Upper lobe of left lung (tissue), 6 donors: Measurements from ENCODE around the gene TMEM41A. TPM values are rescaled to one million over a fixed set of nuclear protein-coding genes. Genes with fewer than 3 reads are reported as not detected.
"Not testable (repeated sequence)": the region's sequence is repeated elsewhere in the genome, so short reads cannot be mapped to it uniquely, and the experiment has no call there.

Experiments
- ATAC-seq, 2 donors: fragments of 200-7000 bp; cut with Tn5 transposase; one replicate each; pipeline ENCODE4 v1.9.1; 2022; ENCODE audit warnings: mild to moderate bottlenecking in 2 of 2, moderate library complexity in 2 of 2; ENCODE audit not compliant: low FRiP score in 2 of 2
- DNase-seq, 2 donors: peaks; one replicate each; pipeline ENCODE4 v3.0.0-alpha.2; 2019 to 2020
- H3K27ac ChIP-seq, 4 donors: fragments of 200-600 bp; sonication (generic); one replicate each; pipeline ENCODE4 v1.5.1; 2016 to 2019
- H3K27me3 ChIP-seq, 4 donors: fragments of 200-600 bp; sonication (generic); one replicate each; pipeline ENCODE4 v1.5.1; 2017 to 2019
- H3K36me3 ChIP-seq, 4 donors: fragments of 200-600 bp; sonication (generic); one replicate each; pipeline ENCODE4 v1.5.1; 2016 to 2019
- H3K4me1 ChIP-seq, 4 donors: fragments of 200-600 bp; sonication (generic); one replicate each; pipeline ENCODE4 v1.5.1; 2018 to 2019
- H3K4me3 ChIP-seq, 4 donors: fragments of 200-600 bp; sonication (generic); one replicate each; pipeline ENCODE4 v1.5.1; 2017 to 2019; ENCODE audit warnings: mild to moderate bottlenecking in 2 of 4, moderate library complexity in 1 of 4
- H3K9me3 ChIP-seq, 4 donors: fragments of 200-600 bp; sonication (generic); one replicate each; pipeline ENCODE4 v1.5.1; 2018 to 2019
- EP300 ChIP-seq, 4 donors: sonication (generic); formaldehyde crosslinking; IDR thresholded peaks; one replicate each; pipeline ENCODE4 v1.5.1; 2017; ENCODE audit warnings: antibody characterized with exemption in 4 of 4, control low read depth in 2 of 4
- POLR2A ChIP-seq, 4 donors: fragments of 450-650 bp; IDR thresholded peaks; one replicate each; pipeline ENCODE4 v1.5.1; 2016 to 2017; ENCODE audit warnings: antibody characterized with exemption in 4 of 4, mild to moderate bottlenecking in 2 of 4
- POLR2AphosphoS5 ChIP-seq, 2 donors: sonication (generic); formaldehyde crosslinking; IDR thresholded peaks; one replicate each; pipeline ENCODE4 v1.5.1; 2017; ENCODE audit warnings: antibody characterized with exemption in 2 of 2
- WGBS, 2 donors: methylation state at CpG; one replicate each; pipeline ENCODE4 v1.1.5; 2017 to 2018; 5-methylcytosine and 5-hydroxymethylcytosine counted together
- total RNA-seq, 6 donors: library from RNA; depleted of rRNA in 4 of 6; stranded (reverse); fragments of >200 nt in 4 of 6; gene quantifications; one replicate each; pipeline versions ENCODE4 v1.1.0 to v1.2.1, GENCODE V29; 2016 to 2021
- TF ChIP-seq, protein P1 (sequence below), 6 experiments: fragments of 450-650 bp in 4 of 6; fragments of 200-600 bp in 2 of 6; sonication (generic) in 2 of 6; IDR thresholded peaks; one replicate each; pipeline ENCODE4 v1.5.1; 2016 to 2019; ENCODE audit warnings: antibody characterized with exemption in 6 of 6
- donor health status: DM: no; HTN: no; CAD: no; lungs with moderate emphysema.
- donor health status: DM: no; HTN: yes; CAD: no; lungs with severe emphysema.

Gene TMEM41A
- total RNA-seq, 6 donors from 2014 or later, result 14.8 to 38.5 (median 24.5) TPM

DNA sequence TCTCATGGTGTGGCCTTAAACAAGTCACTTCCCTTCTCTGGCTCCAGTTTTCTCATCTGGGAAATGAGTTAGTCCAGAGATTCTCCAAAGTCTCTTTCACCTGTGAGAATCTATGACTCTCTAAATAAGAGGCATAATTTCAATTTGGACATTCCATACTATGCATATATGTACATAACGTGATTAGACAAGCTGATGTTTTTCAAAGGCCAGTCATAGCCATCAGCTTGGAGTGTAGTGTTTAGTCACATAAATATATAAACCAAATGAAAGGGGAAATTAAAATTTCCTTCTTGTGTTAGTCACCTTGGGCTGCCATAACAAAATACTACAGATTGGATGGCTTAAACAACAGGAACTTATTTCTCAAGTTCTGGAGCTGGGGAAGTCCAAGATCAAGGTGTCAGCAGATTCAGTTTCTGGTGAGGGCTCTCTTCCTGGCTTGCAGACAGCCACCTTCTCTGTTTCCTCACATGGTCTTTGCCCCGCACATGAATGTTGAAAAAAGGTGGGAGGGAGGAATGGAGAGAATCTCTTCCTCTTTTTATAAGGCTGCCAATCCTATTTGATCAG, 19.4 kb downstream of the TMEM41A start:
- Histone ChIP-seq H3K4me3 (no peak overlapping the region), H3K27ac (no peak overlapping the region), H3K36me3 (peaks cover 0 to 54% (median 15%) of the 10 kb centered on the region in 4 donors), H3K4me1 (no peaks in the 10 kb centered on the region), H3K9me3 (no peaks in the 10 kb centered on the region), H3K27me3 (no peaks in the 10 kb centered on the region)
- TF ChIP-seq EP300 (IDR thresholded peaks at IDR 0.05) (no peak), POLR2A (IDR thresholded peaks at IDR 0.05) (no peak), POLR2AphosphoS5 (IDR thresholded peaks at IDR 0.05) (no peak)
- TF ChIP-seq, protein P1, sequence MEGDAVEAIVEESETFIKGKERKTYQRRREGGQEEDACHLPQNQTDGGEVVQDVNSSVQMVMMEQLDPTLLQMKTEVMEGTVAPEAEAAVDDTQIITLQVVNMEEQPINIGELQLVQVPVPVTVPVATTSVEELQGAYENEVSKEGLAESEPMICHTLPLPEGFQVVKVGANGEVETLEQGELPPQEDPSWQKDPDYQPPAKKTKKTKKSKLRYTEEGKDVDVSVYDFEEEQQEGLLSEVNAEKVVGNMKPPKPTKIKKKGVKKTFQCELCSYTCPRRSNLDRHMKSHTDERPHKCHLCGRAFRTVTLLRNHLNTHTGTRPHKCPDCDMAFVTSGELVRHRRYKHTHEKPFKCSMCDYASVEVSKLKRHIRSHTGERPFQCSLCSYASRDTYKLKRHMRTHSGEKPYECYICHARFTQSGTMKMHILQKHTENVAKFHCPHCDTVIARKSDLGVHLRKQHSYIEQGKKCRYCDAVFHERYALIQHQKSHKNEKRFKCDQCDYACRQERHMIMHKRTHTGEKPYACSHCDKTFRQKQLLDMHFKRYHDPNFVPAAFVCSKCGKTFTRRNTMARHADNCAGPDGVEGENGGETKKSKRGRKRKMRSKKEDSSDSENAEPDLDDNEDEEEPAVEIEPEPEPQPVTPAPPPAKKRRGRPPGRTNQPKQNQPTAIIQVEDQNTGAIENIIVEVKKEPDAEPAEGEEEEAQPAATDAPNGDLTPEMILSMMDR (IDR thresholded peaks at IDR 0.05), result no peak
- ATAC-seq (no peak), DNase-seq (no peak)
- WGBS, 2 donors, result 80 to 82% methylated on average over 2 of the region's 2 CpGs

DNA sequence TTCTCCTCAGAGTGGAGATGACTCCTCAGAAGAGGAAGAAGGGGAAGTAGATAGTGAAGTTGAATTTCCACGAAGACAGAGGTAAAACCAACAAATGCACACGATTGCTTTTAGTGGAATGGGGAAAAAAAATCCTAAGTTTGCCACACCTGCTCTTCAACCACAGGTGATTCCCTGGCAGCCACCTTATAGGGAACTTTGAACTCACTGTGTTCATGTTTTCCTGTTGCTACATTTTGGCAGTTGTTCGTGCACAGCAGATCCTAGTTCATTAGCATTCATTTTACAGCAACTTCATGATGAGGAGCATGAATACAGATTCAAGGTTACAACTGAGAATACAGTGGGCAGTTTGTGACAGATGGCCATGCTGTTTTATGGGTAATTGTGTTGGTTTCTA, 21.5 kb downstream of the TMEM41A start:
- Histone ChIP-seq H3K4me3 (no peak overlapping the region), H3K36me3 (peaks cover 5 to 65% (median 24%) of the 10 kb centered on the region in 4 donors), H3K4me1 (no peaks in the 10 kb centered on the region), H3K27ac (no peak overlapping the region), H3K9me3 (no peaks in the 10 kb centered on the region), H3K27me3 (no peaks in the 10 kb centered on the region)
- ATAC-seq, result no peak
- no peak for TF ChIP-seq POLR2AphosphoS5 (IDR thresholded peaks at IDR 0.05)
- TF ChIP-seq, protein P1 (IDR thresholded peaks at IDR 0.05), result no peak
- no peak for DNase-seq
- 78 to 82% methylated on average over 3 of the region's 3 CpGs for WGBS, 2 donors

DNA sequence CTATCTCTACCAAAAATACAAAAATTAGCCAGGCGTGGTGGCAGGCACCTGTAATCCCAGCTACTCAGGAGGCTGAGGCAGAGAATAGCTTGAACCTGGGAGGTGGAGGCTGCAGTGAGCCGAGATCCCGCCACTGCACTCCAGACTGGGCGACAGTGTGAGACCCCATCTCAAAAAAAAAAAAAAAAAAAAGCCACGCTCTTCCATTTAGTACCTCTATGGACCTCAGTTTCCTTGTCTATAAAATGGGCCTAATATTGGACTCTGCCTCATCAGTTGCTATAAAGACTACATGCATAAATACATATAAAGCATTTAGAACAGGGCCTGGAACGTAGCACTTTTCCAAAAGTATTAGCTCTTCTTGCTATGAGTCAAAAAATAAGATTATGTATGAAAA, 23.9 kb downstream of the TMEM41A start:
- H3K9me3 ChIP-seq, H3K4me3 ChIP-seq, H3K4me1 ChIP-seq, ATAC-seq, DNase-seq, H3K27me3 ChIP-seq, H3K27ac ChIP-seq: not testable (repeated sequence)
- WGBS, 2 donors, result 96 to 98% methylated on average over 6 of the region's 6 CpGs
- peaks cover 5 to 42% (median 15%) of the 10 kb centered on the region in 4 donors for H3K36me3 ChIP-seq

DNA sequence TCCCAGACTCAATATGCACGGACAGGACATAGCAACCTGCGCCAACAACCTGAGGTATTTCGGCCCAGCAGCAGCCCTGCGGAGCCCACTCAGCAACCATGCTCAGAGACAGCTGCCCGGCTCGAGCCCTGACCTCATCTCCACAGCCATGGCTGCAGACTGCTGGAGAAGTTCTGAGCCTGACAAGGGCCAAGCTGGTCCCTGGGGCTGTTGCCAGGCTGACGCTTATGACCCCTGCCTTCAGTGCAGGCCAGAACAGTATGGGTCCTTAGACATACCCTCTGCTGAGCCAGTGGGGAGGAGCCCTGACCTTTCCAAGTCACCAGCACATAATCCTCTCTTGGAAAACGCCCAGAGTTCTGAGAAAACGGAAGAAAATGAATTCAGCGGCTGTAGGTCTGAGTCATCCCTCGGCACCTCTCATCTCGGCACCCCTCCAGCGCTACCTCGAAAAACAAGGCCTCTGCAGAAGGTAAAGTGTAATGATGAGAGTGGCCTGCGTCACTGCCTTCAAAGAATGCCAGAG, 25.5 kb downstream of the TMEM41A start:
- no peak overlapping the region for H3K4me3 ChIP-seq
- ATAC-seq (no peak), DNase-seq (peak in 1 of 2 donors; percentile 42)
- WGBS, 2 donors, result 87 to 93% methylated on average over 11 of the region's 15 CpGs
- no peaks in the 10 kb centered on the region for H3K4me1 ChIP-seq
- no peak overlapping the region for H3K27ac ChIP-seq
- peaks cover 5 to 39% (median 14%) of the 10 kb centered on the region in 4 donors for H3K36me3 ChIP-seq
- no peaks in the 10 kb centered on the region for H3K9me3 ChIP-seq
- no peak for TF ChIP-seq EP300 (IDR thresholded peaks at IDR 0.05)
- TF ChIP-seq POLR2A (IDR thresholded peaks at IDR 0.05), result no peak
- H3K27me3 ChIP-seq, result no peaks in the 10 kb centered on the region

DNA sequence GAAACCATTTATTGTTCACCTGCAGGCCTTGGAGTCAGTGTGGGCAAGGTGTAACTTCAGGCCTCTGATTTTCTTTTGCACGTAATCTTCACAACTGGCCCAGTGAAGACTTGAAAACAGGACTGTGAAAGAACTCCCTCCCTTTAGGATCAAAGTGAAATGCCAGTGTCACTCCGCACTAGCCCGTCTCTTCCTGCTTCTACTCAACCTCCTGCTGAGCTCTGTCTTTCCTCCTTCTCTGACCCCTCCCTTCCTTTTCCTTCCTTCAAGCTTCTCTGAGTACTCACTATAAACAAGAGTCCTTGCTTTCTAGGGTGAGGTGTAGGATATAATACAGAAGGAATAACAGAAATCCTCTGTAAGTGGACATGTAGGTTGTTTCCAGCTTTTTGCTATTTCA, 28.5 kb downstream of the TMEM41A start:
- H3K9me3 ChIP-seq, result no peaks in the 10 kb centered on the region
- DNase-seq, result no peak
- H3K4me3 ChIP-seq, result no peak overlapping the region
- WGBS, 2 donors, result 72 to 75% methylated on average over 3 of the region's 3 CpGs
- peaks cover 9 to 57% (median 33%) of the 10 kb centered on the region in 4 donors for H3K36me3 ChIP-seq
- no peaks in the 10 kb centered on the region for H3K27me3 ChIP-seq
- ATAC-seq, result no peak
- TF ChIP-seq, protein P1 (IDR thresholded peaks at IDR 0.05), result no peak
- no peak for TF ChIP-seq POLR2AphosphoS5 (IDR thresholded peaks at IDR 0.05)
- TF ChIP-seq POLR2A (IDR thresholded peaks at IDR 0.05), result no peak
- TF ChIP-seq EP300 (IDR thresholded peaks at IDR 0.05), result no peak
- no peaks in the 10 kb centered on the region for H3K4me1 ChIP-seq
- H3K27ac ChIP-seq, result no peak overlapping the region

DNA sequence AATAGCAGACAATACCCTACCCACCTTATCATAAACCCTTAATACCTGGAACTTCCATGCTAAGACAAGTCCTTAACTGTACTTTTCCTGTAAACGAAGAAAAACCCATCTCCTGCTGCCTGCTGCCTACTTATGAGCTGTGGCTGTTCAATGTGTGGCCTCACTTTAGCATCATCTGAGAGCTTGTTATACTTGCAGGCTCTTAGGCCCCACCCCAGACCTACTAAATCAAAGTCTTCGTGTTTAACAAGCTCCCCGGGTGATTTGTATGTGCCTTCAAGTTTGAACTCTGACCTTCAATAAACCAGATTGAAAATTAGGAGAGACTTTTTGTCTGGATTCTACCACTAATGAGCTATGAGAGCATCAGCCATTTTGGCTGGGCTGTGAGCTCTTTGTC, 29.3 kb downstream of the TMEM41A start:
- TF ChIP-seq EP300 (IDR thresholded peaks at IDR 0.05), result no peak
- TF ChIP-seq POLR2A (IDR thresholded peaks at IDR 0.05), result no peak
- TF ChIP-seq, protein P1 (IDR thresholded peaks at IDR 0.05), result no peak
- no peak for TF ChIP-seq POLR2AphosphoS5 (IDR thresholded peaks at IDR 0.05)
- peaks cover 9 to 60% (median 35%) of the 10 kb centered on the region in 4 donors for H3K36me3 ChIP-seq
- 79 to 95% methylated on average over 3 of the region's 3 CpGs for WGBS, 2 donors

DNA sequence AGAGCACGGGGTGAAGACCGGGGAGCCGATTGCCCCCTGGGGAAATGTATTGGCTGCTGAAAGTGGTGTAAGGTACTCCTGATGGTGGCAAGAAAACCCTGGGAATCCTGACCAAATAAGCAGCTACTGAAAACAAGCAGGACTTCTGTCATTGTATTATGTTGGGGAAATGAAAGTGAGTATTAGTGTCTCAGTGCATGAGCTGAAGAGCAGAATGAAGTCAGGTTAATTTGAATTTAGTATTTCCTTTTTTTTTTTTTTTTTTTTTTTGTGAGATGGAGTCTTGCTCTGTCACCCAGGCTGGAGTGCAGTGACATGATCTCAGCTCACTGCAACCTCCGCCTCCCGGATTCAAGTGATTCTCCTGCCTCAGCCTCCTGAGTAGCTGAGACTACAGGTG, 32.7 kb downstream of the TMEM41A start:
- H3K4me3 ChIP-seq, DNase-seq, H3K27me3 ChIP-seq, H3K4me1 ChIP-seq, H3K27ac ChIP-seq, ATAC-seq, H3K9me3 ChIP-seq: not testable (repeated sequence)
- H3K36me3 ChIP-seq, result peaks cover 5 to 54% (median 26%) of the 10 kb centered on the region in 4 donors
- WGBS, 2 donors, result 93 to 96% methylated on average over 5 of the region's 5 CpGs

More for the DNA sequence above, 29.3 kb downstream of the TMEM41A start:
- Histone ChIP-seq H3K4me3 (no peak overlapping the region), H3K27me3 (no peaks in the 10 kb centered on the region), H3K9me3 (no peaks in the 10 kb centered on the region), H3K27ac (no peak overlapping the region), H3K4me1 (no peaks in the 10 kb centered on the region)
- DNase-seq, result no peak
- ATAC-seq, result no peak
